Psoas muscle (tissue), 8 donors: Measurements from ENCODE around the gene PANK3. TPM values are rescaled to one million over a fixed set of nuclear protein-coding genes. Genes with fewer than 3 reads are reported as not detected.
"Not testable (repeated sequence)": the region's sequence is repeated elsewhere in the genome, so short reads cannot be mapped to it uniquely, and the experiment has no call there.

ENCODE experiments used
- ATAC-seq, 4 donors: fragments of 200-7000 bp; cut with Tn5 transposase; one replicate each; pipeline ENCODE4 v1.9.1; 2020; ENCODE audit warnings: moderate library complexity in 3 of 4, mild to moderate bottlenecking in 2 of 4
- DNase-seq, 2 donors: peaks; one replicate each; pipeline ENCODE4 v3.0.0-alpha.2; 2020
- H3K27ac ChIP-seq: fragments of 200-600 bp; one replicate; pipeline ENCODE4 v1.8.0; 2022
- H3K27me3 ChIP-seq, 3 donors: fragments of 200-600 bp in 1 of 3; one replicate each; pipeline versions ENCODE4 v1.6.1 to v1.8.0; 2013 to 2022; ENCODE audit warnings: low read length in 2 of 3, mild to moderate bottlenecking in 2 of 3, moderate library complexity in 1 of 3; ENCODE audit not compliant: insufficient read depth in 3 of 3
- H3K36me3 ChIP-seq, 2 donors: fragments of 200-600 bp in 1 of 2; one replicate each; pipeline versions ENCODE4 v1.6.1 to v1.8.0; 2013 to 2022; ENCODE audit warnings: low read depth in 1 of 2, mild to moderate bottlenecking in 1 of 2, moderate library complexity in 1 of 2; ENCODE audit not compliant: insufficient read depth in 1 of 2
- H3K4me1 ChIP-seq: fragments of 200-600 bp; one replicate; pipeline ENCODE4 v1.8.0; 2022
- H3K4me3 ChIP-seq: fragments of 200-600 bp; one replicate; pipeline ENCODE4 v1.8.0; 2022; ENCODE audit warnings: mild to moderate bottlenecking
- H3K9me3 ChIP-seq: fragments of 200-600 bp; one replicate; pipeline ENCODE4 v1.8.0; 2022
- CTCF ChIP-seq: fragments of 200-600 bp; IDR thresholded peaks from one replicate; pipeline ENCODE4 v1.8.0; 2022; ENCODE audit warnings: antibody characterized with exemption
- WGBS, 3 donors: extraction: QIAGEN DNeasy Blood & Tissue Kit; methylation state at CpG; one replicate each; pipeline versions ENCODE4 v1.1.6 to v1.1.7; 2013; 5-methylcytosine and 5-hydroxymethylcytosine counted together
- intact Hi-C, 2 donors: fragments of 100-400 bp; cut with DNase I; formaldehyde crosslinking; loops; one replicate each; pipeline versions ENCODE4 v1.11.0 to v1.14.2; 2022
- polyA plus RNA-seq, 3 donors: library from polyadenylated mRNA; stranded (reverse); fragments of 200-250 nt; gene quantifications; one replicate each; pipeline ENCODE4 v1.2.3, GENCODE V29; 2013
- total RNA-seq, 4 donors: library from RNA; stranded (reverse); fragmentation: NEBNext Ultra II Directional in 2 of 4; extraction: Animal tissue kit (Norgen Biotek cat#: 25700) in 2 of 4; gene quantifications; one replicate each; pipeline versions ENCODE4 v1.2.1 to v1.2.4, GENCODE V29; 2021 to 2023
- donor health status: healthy with polysubstance abuse.
- donor health status: DM: no; HTN: no; CAD: no; lungs with moderate emphysema.
- donor health status: Bipolar disorder and iron deficiency.
- donor health status: healthy.
- donor health status: DM: yes; HTN: yes; CAD: no.
- donor health status: DM: no; HTN: no; CAD: no.
- donor health status: DM: no; HTN: no; CAD: no.
- donor health status: DM: yes; HTN: yes; CAD: no.

Gene PANK3
- total and polyA plus RNA-seq, 7 donors, result 5.6 to 30.7 (median 26.8) TPM

GRCh38 chr5:168575391-168576372 lies 3.5 kb downstream of the PANK3 start:
- ATAC-seq (no peak), DNase-seq (no peak)
- H3K27ac ChIP-seq, result no peak overlapping the region
- WGBS, 3 donors, result 78 to 85% (median 79%) methylated on average over 7 of the region's 7 CpGs
- H3K4me3 ChIP-seq, result no peak overlapping the region
- H3K9me3 ChIP-seq, result no peaks in the 10 kb centered on the region
- no peaks in the 10 kb centered on the region for H3K36me3 ChIP-seq
- H3K27me3 ChIP-seq, result no peaks in the 10 kb centered on the region
- intact Hi-C loops, result loop anchor here in 1 of 2 donors (5.0 kb wide), 1 partner anchor 88 kb away; the partner anchor contains the start of gene RARS1
- no peak for TF ChIP-seq CTCF
- H3K4me1 ChIP-seq, result peaks cover 26% of the 10 kb centered on the region

DNA sequence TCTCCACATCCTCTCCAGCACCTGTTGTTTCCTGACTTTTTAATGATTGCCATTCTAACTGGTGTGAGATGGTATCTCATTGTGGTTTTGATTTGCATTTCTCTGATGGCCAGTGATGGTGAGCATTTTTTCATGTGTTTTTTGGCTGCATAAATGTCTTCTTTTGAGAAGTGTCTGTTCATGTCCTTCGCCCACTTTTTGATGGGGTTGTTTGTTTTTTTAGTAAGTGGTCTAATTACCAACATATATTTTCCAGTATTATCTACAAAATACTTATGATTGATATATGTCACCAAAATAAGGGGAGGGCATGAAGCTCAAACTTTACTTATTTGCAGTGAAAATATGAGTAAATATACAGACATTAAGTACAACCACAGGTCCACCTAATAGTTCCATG lies 5.0 kb downstream of the PANK3 start:
- H3K36me3 ChIP-seq, H3K27ac ChIP-seq, DNase-seq, H3K9me3 ChIP-seq, H3K27me3 ChIP-seq, H3K4me3 ChIP-seq, intact Hi-C loops, ATAC-seq: not testable (repeated sequence)
- peaks cover 26% of the 10 kb centered on the region for H3K4me1 ChIP-seq
- WGBS, 3 donors, result 98 to 100% (median 100%) methylated on average over 1 of the region's 1 CpG

DNA sequence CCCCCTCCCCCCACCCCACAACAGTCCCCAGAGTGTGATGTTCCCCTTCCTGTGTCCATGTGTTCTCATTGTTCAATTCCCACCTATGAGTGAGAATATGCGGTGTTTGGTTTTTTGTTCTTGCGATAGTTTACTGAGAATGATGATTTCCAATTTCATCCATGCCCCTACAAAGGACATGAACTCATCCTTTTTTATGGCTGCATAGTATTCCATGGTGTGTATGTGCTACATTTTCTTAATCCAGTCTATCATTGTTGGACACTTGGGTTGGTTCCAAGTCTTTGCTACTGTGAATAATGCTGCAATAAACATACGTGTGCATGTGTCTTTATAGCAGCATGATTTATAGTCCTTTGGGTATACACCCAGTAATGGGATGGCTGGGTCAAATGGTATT lies 5.5 kb downstream of the PANK3 start:
- intact Hi-C loops, H3K27me3 ChIP-seq, H3K27ac ChIP-seq, ATAC-seq, H3K4me3 ChIP-seq, H3K36me3 ChIP-seq, DNase-seq, H3K9me3 ChIP-seq: not testable (repeated sequence)
- peaks cover 26% of the 10 kb centered on the region for H3K4me1 ChIP-seq
- WGBS, 3 donors, result 73 to 100% (median 88%) methylated on average over 1 to 3 of the region's 3 CpGs

DNA sequence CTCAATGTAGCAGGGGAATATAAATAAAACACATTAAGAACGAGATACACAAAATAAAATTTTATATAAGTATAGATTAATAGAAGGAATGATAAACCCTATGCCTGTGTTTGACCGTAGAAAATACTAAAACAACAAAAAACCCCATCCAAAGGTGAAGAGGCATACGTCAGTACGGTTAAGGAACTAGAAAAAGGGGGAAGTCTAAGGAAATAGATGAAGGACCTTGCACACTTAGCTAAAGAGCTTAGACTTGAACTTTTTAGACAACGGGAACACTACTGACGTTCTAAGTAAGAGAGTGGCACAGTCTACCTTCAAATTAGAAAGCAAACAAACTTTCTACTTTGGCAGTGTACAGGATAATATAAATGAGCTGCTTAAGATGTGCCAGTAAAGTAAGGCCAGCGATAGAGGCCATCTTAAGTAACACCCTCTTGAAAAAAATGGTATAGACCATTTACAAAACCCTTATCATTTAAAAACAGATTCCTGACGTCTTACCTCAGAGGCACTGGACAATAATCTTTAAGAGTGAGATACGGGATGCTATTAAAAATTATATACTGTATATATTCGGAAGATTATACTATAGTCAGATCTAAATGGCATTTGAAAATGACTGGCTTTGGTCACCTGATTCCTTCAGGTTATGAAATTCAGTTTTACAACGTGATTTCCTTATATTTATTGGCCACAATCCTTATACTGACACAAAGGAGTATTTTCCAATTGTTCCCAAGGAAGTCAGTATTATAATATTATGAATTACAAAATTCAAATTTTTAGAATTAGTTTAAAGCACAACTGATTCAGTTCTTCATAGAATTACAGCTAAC lies 8.5 kb downstream of the PANK3 start:
- 92 to 93% (median 93%) methylated on average over 11 of the region's 11 CpGs for WGBS, 3 donors
- no peak for ATAC-seq
- peaks cover 3% of the 10 kb centered on the region for H3K4me1 ChIP-seq
- intact Hi-C loops, result no loop called here
- H3K9me3 ChIP-seq, result no peaks in the 10 kb centered on the region
- no peaks in the 10 kb centered on the region for H3K27me3 ChIP-seq
- peaks cover 0 to 29% of the 10 kb centered on the region in 2 donors for H3K36me3 ChIP-seq
- no peak overlapping the region for H3K27ac ChIP-seq
- no peak for DNase-seq
- no peak for TF ChIP-seq CTCF
- H3K4me3 ChIP-seq, result no peak overlapping the region

DNA sequence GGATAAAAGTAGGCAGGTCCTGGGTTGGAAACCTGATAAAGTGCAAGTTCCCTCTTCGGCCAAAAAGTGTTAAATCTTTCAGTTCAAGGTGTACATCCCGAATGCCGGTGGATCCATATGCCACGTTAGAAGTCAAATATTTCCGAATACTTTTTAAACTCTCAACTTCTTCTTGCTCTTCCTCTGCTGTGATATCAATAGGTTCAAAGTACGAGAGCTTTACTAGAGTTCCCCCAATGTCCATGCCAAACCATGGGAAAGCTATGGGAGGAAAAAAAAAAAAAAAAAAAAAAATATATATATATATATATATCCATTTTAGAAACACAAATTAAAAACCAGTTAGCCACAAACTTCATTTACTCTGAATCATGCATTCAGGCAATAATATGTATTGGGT lies 10.4 kb downstream of the PANK3 start:
- H3K27ac ChIP-seq, result no peak overlapping the region
- intact Hi-C loops, result no loop called here
- no peaks in the 10 kb centered on the region for H3K27me3 ChIP-seq
- ATAC-seq (no peak), DNase-seq (no peak)
- no peaks in the 10 kb centered on the region for H3K9me3 ChIP-seq
- no peaks in the 10 kb centered on the region for H3K4me1 ChIP-seq
- H3K36me3 ChIP-seq, result peaks cover 0 to 48% of the 10 kb centered on the region in 2 donors
- TF ChIP-seq CTCF, result no peak
- H3K4me3 ChIP-seq, result no peak overlapping the region
- WGBS, 3 donors, result 98 to 99% (median 98%) methylated on average over 6 of the region's 6 CpGs
